SU-DHL-6 (cell line): ENCODE results near the gene HMGN4.

Experiments used
- H2AFZ ChIP-seq: fragments of 200-600 bp; sonication (generic); 2 replicates; pipeline ENCODE4 v1.6.1; 2014; ENCODE audit warnings: low read depth, mild to moderate bottlenecking, moderate library complexity, mixed read lengths, antibody characterized with exemption, low read length; ENCODE audit not compliant: severe bottlenecking
- H3F3A ChIP-seq: fragments of 200-600 bp; shearing (Covaris generic); 2 replicates; pipeline ENCODE4 v1.6.0; 2016; ENCODE audit warnings: antibody characterized with exemption, mild to moderate bottlenecking; ENCODE audit not compliant: insufficient read depth
- H3K27ac ChIP-seq: fragments of 200-600 bp; sonication (generic); 2 replicates; pipeline ENCODE4 v1.5.1; 2016; ENCODE audit warnings: low read depth, mild to moderate bottlenecking, low read length, moderate library complexity, mixed read lengths
- H3K27me3 ChIP-seq: fragments of 200-600 bp; sonication (generic), shearing (Covaris generic); 2 replicates; pipeline ENCODE4 v1.6.0; 2014; ENCODE audit warnings: mild to moderate bottlenecking, low read length
- H3K36me3 ChIP-seq: fragments of 200-600 bp; sonication (generic); 2 replicates; pipeline ENCODE4 v1.6.1; 2014; ENCODE audit warnings: mild to moderate bottlenecking, low read length, mixed read lengths
- H3K4me2 ChIP-seq: fragments of 300-600, 200-600 bp; shearing (Covaris generic), sonication (generic); 2 replicates; pipeline ENCODE4 v1.6.0; 2014; ENCODE audit warnings: low read length, low read depth, mild to moderate bottlenecking; ENCODE audit not compliant: poor library complexity, severe bottlenecking
- H3K4me3 ChIP-seq: fragments of 200-600 bp; sonication (generic); 2 replicates; pipeline ENCODE4 v1.5.1; 2014; ENCODE audit warnings: antibody characterized with exemption, low read length, mild to moderate bottlenecking, mixed read lengths; ENCODE audit not compliant: insufficient read depth, poor library complexity, severe bottlenecking
- H3K79me2 ChIP-seq: fragments of 200-600 bp; sonication (generic); 2 replicates; pipeline ENCODE4 v1.6.1; 2014; ENCODE audit warnings: mild to moderate bottlenecking, low read length, moderate library complexity; ENCODE audit not compliant: insufficient read depth
- H3K9ac ChIP-seq: fragments of 200-600 bp; sonication (generic); 2 replicates; pipeline ENCODE4 v1.7.0; 2014; ENCODE audit warnings: mild to moderate bottlenecking, low read length
- H3K9me2 ChIP-seq: fragments of 200-600 bp; sonication (generic); replicated peaks from 2 replicates; pipeline ENCODE4 v1.6.1; 2014; ENCODE audit warnings: low read length; ENCODE audit not compliant: insufficient read depth
- H3K9me3 ChIP-seq: fragments of 200-600 bp; sonication (generic); 2 replicates; pipeline ENCODE4 v1.6.1; 2014; ENCODE audit warnings: low read length, mixed read lengths; ENCODE audit not compliant: insufficient read depth
- H4K20me1 ChIP-seq: fragments of 200-600 bp; sonication (generic); 2 replicates; pipeline ENCODE4 v1.6.1; 2014; ENCODE audit warnings: low read depth, mild to moderate bottlenecking, antibody characterized with exemption, low read length, moderate library complexity, mixed read lengths
- CTCF ChIP-seq: fragments of 200-600 bp; sonication (generic); IDR thresholded peaks from one replicate; pipeline ENCODE4 v1.5.1; 2017; ENCODE audit warnings: antibody characterized with exemption, mild to moderate bottlenecking, low read length, moderate library complexity; ENCODE audit not compliant: insufficient read depth, poor library complexity, severe bottlenecking
- EZH2phosphoT487 ChIP-seq: fragments of 200-600 bp; sonication (generic), shearing (Covaris generic); conservative IDR thresholded peaks from 2 replicates; pipeline ENCODE4 v1.6.1; 2018; ENCODE audit warnings: mild to moderate bottlenecking, antibody characterized with exemption, low read length, moderate library complexity, mixed read lengths

Gene HMGN4

DNA sequence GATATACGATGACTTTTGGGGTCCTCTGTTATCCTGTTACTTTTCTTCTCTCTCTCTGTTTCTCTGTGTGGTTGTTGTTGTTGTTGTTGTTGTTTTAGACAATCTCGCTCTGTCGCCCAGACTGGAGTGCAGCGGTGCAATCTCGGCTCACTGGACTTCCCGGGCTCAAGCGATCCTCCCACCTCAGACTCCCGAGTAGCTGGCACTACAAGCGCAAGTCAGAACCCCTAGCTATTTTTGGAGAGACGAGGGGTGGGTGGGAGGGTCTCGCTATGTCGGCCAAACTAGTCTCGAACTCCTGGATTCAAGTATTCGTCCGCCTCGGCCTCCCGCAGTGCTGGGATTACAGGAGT, 39.5 kb downstream of the HMGN4 start:
- no peaks in the 10 kb centered on the region for H3K79me2 ChIP-seq
- H3K36me3 ChIP-seq, result no peaks in the 10 kb centered on the region
- H3K9ac ChIP-seq, result no peak overlapping the region
- no peak overlapping the region for H3K4me3 ChIP-seq
- no peaks in the 10 kb centered on the region for H3F3A ChIP-seq
- H3K27me3 ChIP-seq, result no peaks in the 10 kb centered on the region
- H3K4me2 ChIP-seq, result peak overlapping the region; percentile 15
- H2AFZ ChIP-seq, result no peak overlapping the region
- no peaks in the 10 kb centered on the region for H3K9me3 ChIP-seq
- no peaks in the 10 kb centered on the region for H4K20me1 ChIP-seq
- TF ChIP-seq CTCF, result no peak
- no peak for TF ChIP-seq EZH2phosphoT487
- no peaks in the 10 kb centered on the region for H3K9me2 ChIP-seq
- H3K27ac ChIP-seq, result no peak overlapping the region

GRCh38 chr6:26578279-26578678, 40.1 kb downstream of the HMGN4 start:
- H3K27ac ChIP-seq, result no peak overlapping the region
- H3K9me2 ChIP-seq, result no peaks in the 10 kb centered on the region
- no peaks in the 10 kb centered on the region for H3K9me3 ChIP-seq
- no peaks in the 10 kb centered on the region for H3K79me2 ChIP-seq
- H3F3A ChIP-seq, result no peaks in the 10 kb centered on the region
- H3K36me3 ChIP-seq, result no peaks in the 10 kb centered on the region
- no peaks in the 10 kb centered on the region for H3K27me3 ChIP-seq
- no peak overlapping the region for H3K9ac ChIP-seq
- no peak overlapping the region for H2AFZ ChIP-seq
- TF ChIP-seq EZH2phosphoT487 (no peak), CTCF (no peak)
- H3K4me2 ChIP-seq, result no peak overlapping the region
- no peaks in the 10 kb centered on the region for H4K20me1 ChIP-seq
- no peak overlapping the region for H3K4me3 ChIP-seq

DNA sequence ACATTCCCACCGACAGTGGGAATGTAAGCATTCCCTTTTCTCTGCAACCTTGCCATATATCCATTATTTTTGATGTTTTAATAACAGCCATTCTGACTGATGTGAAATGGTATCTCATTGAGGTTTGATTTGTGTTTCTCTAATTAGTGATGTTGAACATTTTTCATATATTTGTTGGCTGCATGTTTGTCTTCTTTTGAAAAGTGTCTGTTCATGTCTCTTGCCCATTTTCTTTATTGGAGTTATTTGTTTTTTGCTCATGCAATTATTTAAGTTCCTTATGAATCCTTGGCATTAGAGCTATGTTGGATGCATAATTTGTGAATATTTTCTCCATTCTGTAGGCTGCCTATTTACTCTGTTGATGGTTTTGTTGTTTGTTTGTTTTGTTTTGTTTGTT, 40.6 kb downstream of the HMGN4 start:
- H3K36me3 ChIP-seq, result no peaks in the 10 kb centered on the region
- no peaks in the 10 kb centered on the region for H3F3A ChIP-seq
- no peaks in the 10 kb centered on the region for H3K9me2 ChIP-seq
- no peaks in the 10 kb centered on the region for H4K20me1 ChIP-seq
- no peaks in the 10 kb centered on the region for H3K9me3 ChIP-seq
- no peak overlapping the region for H3K27ac ChIP-seq
- H3K27me3 ChIP-seq, result no peaks in the 10 kb centered on the region
- H3K4me3 ChIP-seq, result no peak overlapping the region
- H3K79me2 ChIP-seq, result no peaks in the 10 kb centered on the region
- no peak overlapping the region for H3K9ac ChIP-seq
- H3K4me2 ChIP-seq, result no peak overlapping the region
- no peak overlapping the region for H2AFZ ChIP-seq
- no peak for TF ChIP-seq CTCF
- no peak for TF ChIP-seq EZH2phosphoT487
